Effector memory CD4-positive, alpha-beta T cell (primary cell): ENCODE measurements around the gene GALNTL6.

Source experiments
- DNase-seq, 3 donors: peaks; one replicate each; pipeline ENCODE4 v3.0.0-alpha.2; 2020
- H3K27ac ChIP-seq: 2 replicates; pipeline ENCODE4 v1.7.0; 2013; ENCODE audit warnings: mild to moderate bottlenecking, low read length, moderate library complexity; ENCODE audit not compliant: insufficient read depth, poor library complexity, severe bottlenecking
- H3K27me3 ChIP-seq: replicated peaks from 2 replicates; pipeline ENCODE4 v1.7.0; 2013; ENCODE audit warnings: mild to moderate bottlenecking, low read length; ENCODE audit not compliant: insufficient read depth, control insufficient read depth, poor library complexity, severe bottlenecking
- H3K36me3 ChIP-seq: 2 replicates; pipeline ENCODE4 v1.7.0; 2013; ENCODE audit warnings: mild to moderate bottlenecking, low read length, moderate library complexity; ENCODE audit not compliant: control insufficient read depth, insufficient read depth
- H3K4me1 ChIP-seq: 2 replicates; pipeline ENCODE4 v1.7.0; 2013; ENCODE audit warnings: low read length, mild to moderate bottlenecking; ENCODE audit not compliant: control insufficient read depth, insufficient read depth, poor library complexity, severe bottlenecking
- H3K4me3 ChIP-seq: 2 replicates; pipeline ENCODE4 v1.7.0; 2013; ENCODE audit warnings: low read length, low read depth, mild to moderate bottlenecking; ENCODE audit not compliant: insufficient read depth, poor library complexity, severe bottlenecking
- H3K9me3 ChIP-seq: 2 replicates; pipeline ENCODE4 v1.7.0; 2013; ENCODE audit warnings: mild to moderate bottlenecking, low read length, moderate library complexity; ENCODE audit not compliant: control insufficient read depth

GALNTL6 gene

DNA sequence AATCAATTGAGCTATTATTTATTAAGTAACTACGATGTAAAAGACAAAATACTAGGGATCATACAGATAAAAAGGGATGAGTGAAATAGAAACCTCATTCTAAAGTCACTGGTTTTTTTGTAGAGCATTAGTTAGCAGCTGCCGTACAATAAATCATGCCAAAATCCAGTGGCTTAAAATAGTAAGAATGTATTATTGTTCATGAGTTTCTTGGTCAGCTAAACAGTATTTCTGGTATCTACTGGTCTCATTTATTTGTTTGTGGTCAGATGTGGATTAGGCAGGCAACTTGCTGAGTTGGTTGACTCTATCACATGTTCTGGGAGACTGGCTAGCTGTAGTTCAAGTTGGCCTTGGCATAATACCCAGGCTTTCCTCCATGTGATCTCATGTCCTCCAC lies 667.3 kb downstream of the GALNTL6 start:
- Histone ChIP-seq H3K4me3 (no peak overlapping the region), H3K9me3 (no peaks in the 10 kb centered on the region), H3K27ac (no peak overlapping the region), H3K36me3 (no peaks in the 10 kb centered on the region), H3K27me3 (no peaks in the 10 kb centered on the region), H3K4me1 (no peaks in the 10 kb centered on the region)
- DNase-seq = no peak

DNA sequence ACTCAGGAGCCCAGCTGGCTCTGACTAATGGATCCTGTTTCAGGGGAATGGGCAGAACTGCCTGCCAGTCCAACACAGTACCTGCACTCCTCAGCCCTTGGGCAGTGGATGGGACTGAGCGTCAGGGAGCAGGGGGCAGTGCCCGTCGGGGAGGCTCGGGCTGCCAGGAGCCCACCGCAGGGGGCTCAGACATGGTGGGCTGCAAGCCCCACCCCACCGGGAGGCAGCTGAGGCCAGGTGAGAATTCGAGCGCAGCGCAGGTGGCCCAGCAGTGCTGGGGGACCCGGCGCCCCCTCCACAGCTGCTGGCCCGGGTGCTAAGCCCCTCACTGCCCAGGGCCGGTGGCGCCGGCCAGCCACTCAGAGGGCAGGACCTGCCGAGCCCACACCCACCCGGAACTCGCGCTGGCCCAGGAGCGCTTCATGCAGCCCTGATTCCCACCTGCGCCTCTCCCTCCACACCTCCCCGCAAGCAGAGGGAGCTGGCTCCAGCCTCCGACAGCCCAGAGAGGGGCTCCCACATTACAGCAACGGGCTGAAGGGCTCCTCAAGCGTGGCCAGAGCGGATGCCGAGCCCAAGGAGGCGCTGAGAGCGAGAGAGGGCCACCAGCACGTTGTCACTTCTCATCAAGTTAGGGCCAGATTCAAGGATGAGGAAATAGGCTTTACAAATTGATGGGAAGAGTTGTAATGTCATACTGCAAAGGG lies 668.8 kb downstream of the GALNTL6 start:
- H3K27ac ChIP-seq = no peak overlapping the region

DNA sequence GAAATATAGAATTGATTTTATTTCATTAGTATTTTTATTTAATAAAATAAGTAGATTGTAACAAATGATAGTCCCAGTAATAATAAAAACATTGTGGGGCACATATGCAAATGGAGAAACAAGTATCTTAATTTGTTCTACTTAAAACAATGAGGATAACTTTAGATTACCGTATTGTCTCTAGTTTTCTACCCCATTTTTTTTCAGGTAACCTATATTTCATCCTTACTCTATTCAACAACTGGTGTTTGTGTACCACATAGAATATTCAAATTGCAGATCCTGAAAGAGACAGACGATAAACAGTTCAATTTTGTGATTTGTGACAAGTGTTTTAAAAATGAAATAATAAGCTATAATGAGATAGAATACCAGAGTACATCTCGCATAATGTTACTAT lies 671.8 kb downstream of the GALNTL6 start:
- Histone ChIP-seq H3K36me3 (no peaks in the 10 kb centered on the region), H3K9me3 (no peaks in the 10 kb centered on the region), H3K27ac (no peak overlapping the region), H3K4me3 (no peak overlapping the region), H3K4me1 (no peaks in the 10 kb centered on the region), H3K27me3 (no peaks in the 10 kb centered on the region)
- DNase-seq = no peak

More for the DNA sequence above, 668.8 kb downstream of the GALNTL6 start:
- no peaks in the 10 kb centered on the region for H3K36me3 ChIP-seq
- no peaks in the 10 kb centered on the region for H3K4me1 ChIP-seq
- H3K27me3 ChIP-seq = no peaks in the 10 kb centered on the region
- DNase-seq = no peak
- no peaks in the 10 kb centered on the region for H3K9me3 ChIP-seq
- H3K4me3 ChIP-seq = no peak overlapping the region

DNA sequence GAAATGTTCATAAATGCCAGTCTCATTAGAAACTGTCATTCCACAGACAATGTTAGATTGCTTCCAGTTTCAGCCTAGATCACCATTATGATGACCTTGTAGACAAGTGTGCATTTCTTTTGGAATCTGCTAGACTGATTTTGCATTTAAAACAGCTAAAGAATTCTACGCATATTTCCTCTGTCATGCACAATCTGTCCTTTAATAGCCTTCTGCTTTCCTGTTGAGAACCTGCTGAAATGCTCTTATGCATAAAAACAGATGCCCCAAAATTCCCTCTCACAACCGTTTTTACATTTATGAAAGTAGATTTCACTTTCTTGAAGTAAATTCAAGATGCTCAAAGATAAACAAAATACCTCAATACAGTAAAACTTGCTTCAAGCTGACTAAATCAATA lies 673.3 kb downstream of the GALNTL6 start:
- DNase-seq = no peak
- Histone ChIP-seq H3K27ac (no peak overlapping the region), H3K4me3 (no peak overlapping the region), H3K9me3 (no peaks in the 10 kb centered on the region), H3K4me1 (no peaks in the 10 kb centered on the region), H3K36me3 (no peaks in the 10 kb centered on the region), H3K27me3 (no peaks in the 10 kb centered on the region)

DNA sequence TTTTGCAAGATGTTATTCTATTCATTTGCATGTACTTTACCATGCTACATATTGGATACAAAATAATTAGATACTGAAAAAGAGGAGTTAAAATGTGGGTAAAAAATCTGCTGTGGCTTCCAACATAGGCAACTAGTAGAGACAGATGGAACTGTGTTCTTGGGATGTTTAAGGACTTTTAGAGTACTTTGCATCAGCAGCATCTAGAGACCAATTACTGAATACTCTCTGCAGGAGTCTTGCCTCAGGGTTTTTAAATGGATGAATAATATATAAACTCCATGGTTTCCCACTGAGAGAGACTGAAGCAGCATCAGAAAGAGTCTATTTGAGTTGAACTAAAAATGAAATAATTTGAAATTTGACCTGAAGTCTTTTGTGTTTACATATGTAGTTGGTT lies 676.7 kb downstream of the GALNTL6 start:
- H3K9me3 ChIP-seq = no peaks in the 10 kb centered on the region
- DNase-seq = no peak
- no peaks in the 10 kb centered on the region for H3K4me1 ChIP-seq
- no peak overlapping the region for H3K4me3 ChIP-seq
- H3K36me3 ChIP-seq = no peaks in the 10 kb centered on the region
- H3K27ac ChIP-seq = no peak overlapping the region
- no peaks in the 10 kb centered on the region for H3K27me3 ChIP-seq

DNA sequence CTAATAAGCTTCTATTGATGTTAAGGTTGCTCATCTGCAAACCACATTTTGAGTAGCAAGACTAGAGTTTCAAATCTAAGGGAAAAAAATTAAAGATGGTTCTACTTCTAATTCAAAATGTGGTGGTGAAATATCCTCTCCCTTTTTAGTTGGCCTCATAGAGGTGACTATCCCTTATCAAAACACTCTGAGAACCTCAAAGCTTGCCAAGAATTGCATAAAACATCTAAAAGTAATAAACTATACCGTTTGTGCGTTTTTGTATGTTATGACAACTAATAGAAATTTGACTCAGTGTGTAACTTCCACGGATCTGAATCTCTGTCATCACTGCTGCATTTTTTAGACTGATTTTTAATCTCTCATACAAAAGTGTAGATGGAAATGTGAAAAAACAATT lies 682.6 kb downstream of the GALNTL6 start:
- no peak overlapping the region for H3K4me3 ChIP-seq
- no peaks in the 10 kb centered on the region for H3K27me3 ChIP-seq
- no peak overlapping the region for H3K27ac ChIP-seq
- no peaks in the 10 kb centered on the region for H3K9me3 ChIP-seq
- no peaks in the 10 kb centered on the region for H3K36me3 ChIP-seq
- H3K4me1 ChIP-seq = no peaks in the 10 kb centered on the region
- DNase-seq = no peak

DNA sequence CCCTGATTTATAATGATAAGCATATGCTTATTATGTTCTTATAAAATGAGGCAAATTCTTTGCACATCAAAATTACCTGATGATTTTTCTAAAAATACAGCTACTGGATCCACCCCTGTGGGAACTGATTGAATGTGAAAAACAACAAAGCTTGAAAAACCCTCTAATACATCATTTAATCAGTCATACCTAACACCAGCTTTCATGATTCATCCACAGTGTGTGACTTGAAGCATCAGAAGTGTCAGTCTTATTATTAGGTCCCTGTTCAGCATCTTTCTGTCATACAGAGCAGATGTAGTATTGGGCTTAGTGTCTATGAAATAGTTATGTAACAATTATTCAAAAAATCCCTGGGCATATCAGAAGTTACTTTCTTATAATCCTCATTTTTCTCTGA lies 684.1 kb downstream of the GALNTL6 start:
- no peak overlapping the region for H3K27ac ChIP-seq
- no peaks in the 10 kb centered on the region for H3K27me3 ChIP-seq
- no peak for DNase-seq
- no peaks in the 10 kb centered on the region for H3K9me3 ChIP-seq
- H3K36me3 ChIP-seq = no peaks in the 10 kb centered on the region
- no peaks in the 10 kb centered on the region for H3K4me1 ChIP-seq
- H3K4me3 ChIP-seq = no peak overlapping the region

DNA sequence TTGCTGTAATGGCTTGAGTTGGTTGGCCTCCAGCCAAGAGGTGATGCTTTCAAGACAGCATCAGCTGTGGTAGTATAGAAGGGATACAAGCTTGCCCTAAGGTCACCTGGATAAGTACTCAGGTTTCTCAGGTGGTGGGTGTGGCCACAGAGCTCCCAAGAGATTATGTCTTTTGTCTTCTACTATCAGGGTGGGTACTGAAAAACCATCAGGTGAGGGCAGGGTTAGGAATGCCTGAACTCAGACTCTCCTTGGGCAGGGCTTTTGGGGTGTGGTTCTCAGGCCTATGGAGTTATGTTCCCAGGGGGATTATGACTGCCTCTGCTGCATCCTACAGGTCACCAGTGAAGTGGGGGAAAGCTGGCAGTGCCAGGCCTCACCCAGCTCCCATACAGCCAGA lies 700.8 kb downstream of the GALNTL6 start:
- H3K9me3 ChIP-seq = no peaks in the 10 kb centered on the region
- no peaks in the 10 kb centered on the region for H3K36me3 ChIP-seq
- H3K4me1 ChIP-seq = no peaks in the 10 kb centered on the region
- DNase-seq = no peak
- H3K4me3 ChIP-seq = no peak overlapping the region
- H3K27ac ChIP-seq = no peak overlapping the region
- no peaks in the 10 kb centered on the region for H3K27me3 ChIP-seq

DNA sequence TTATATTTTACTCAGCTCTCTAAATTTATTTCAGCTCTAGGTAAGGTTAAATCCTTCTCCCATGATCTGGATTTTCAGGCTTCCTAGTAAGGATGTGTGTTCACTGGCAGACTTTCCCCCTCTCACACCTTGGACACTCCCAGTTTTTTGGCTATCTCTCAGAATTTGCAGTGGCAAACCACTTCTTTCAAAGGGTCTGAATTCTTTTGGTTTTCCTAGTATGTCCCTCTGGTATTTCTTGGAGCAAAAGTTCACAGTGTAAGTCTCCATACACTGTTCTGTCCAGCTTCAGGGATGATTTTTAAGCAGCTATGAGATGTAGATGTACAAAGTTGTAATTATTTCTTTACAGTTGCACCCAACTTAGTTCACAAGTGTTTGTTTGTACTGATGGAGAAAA lies 701.6 kb downstream of the GALNTL6 start:
- DNase-seq = no peak
- Histone ChIP-seq H3K4me1 (no peaks in the 10 kb centered on the region), H3K4me3 (no peak overlapping the region), H3K9me3 (no peaks in the 10 kb centered on the region), H3K27ac (no peak overlapping the region), H3K36me3 (no peaks in the 10 kb centered on the region), H3K27me3 (no peaks in the 10 kb centered on the region)

DNA sequence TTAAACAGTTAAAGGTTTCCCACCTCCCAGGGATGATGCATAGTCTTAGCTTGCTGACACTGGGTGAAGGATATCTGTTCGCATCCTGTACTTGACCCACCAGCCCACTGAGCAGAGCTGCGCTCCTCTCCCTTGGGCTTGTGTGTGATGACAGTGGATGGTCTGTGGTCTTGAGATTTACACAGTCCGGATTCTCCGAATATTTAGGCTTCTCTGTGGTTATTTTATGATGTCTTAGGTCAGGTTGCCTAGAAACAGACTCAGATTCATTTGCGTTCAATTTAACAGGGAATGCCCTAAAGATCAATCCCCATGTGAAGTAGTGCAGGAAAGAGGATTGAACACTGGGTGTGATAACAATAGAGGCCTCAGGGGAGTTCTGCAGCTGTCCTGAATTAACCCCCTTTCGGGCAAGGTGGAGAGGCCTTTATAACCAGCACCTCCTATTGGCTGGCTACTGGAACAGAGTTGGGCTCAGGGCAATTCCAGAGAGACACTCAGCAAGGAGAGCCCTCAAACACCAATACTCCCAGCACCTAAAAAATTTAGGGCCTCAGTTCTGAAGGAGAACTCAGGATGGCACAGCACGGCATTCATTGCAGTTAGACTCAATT lies 702.2 kb downstream of the GALNTL6 start:
- no peaks in the 10 kb centered on the region for H3K4me1 ChIP-seq
- no peaks in the 10 kb centered on the region for H3K9me3 ChIP-seq
- no peak overlapping the region for H3K4me3 ChIP-seq
- no peaks in the 10 kb centered on the region for H3K36me3 ChIP-seq
- H3K27ac ChIP-seq = no peak overlapping the region
- H3K27me3 ChIP-seq = no peaks in the 10 kb centered on the region
- no peak for DNase-seq
